Keratinocyte (primary cell): ENCODE results near the gene RNF41. TPM values are rescaled to one million over a fixed set of nuclear protein-coding genes. Genes with fewer than 3 reads are reported as not detected.

Experiments used
- DNase-seq: peaks from one replicate; pipeline ENCODE4 v3.0.0-alpha.2; 2011; ENCODE audit warnings: low read depth, missing footprints, low spot score
- FAIRE-seq: peaks from 2 replicates; lab custom pipeline; 2011; peaks lifted over from hg19 to GRCh38; lab: Jason Lieb, UNC
- H2AFZ ChIP-seq: 2 replicates; pipeline ENCODE4 v1.6.0; 2012; ENCODE audit warnings: low read length, control low read depth, inconsistent platforms; ENCODE audit not compliant: control insufficient read depth
- H3K27ac ChIP-seq: 2 replicates; pipeline ENCODE4 v1.5.1; 2011; ENCODE audit warnings: low read length; ENCODE audit not compliant: control insufficient read depth, insufficient read depth
- H3K27me3 ChIP-seq: 3 replicates; pipeline ENCODE4 v1.6.0; 2011; ENCODE audit warnings: low read length; ENCODE audit not compliant: control insufficient read depth, insufficient read depth; ENCODE audit errors: extremely low read depth
- H3K36me3 ChIP-seq, 2 experiments: 2 replicates in 1 of 2; 3 replicates in 1 of 2; pipeline ENCODE4 v1.5.1; 2011; ENCODE audit warnings: low read length in 2 of 2, mild to moderate bottlenecking in 1 of 2; ENCODE audit not compliant: control insufficient read depth in 2 of 2, insufficient read depth in 2 of 2; ENCODE audit errors: extremely low read depth in 1 of 2
- H3K4me1 ChIP-seq: 3 replicates; pipeline ENCODE4 v1.5.1; 2011; ENCODE audit warnings: low read length; ENCODE audit not compliant: control insufficient read depth, insufficient read depth; ENCODE audit errors: extremely low read depth
- H3K4me2 ChIP-seq: 3 replicates; pipeline ENCODE4 v1.6.0; 2011; ENCODE audit warnings: low read depth, low read length; ENCODE audit not compliant: control insufficient read depth, insufficient read depth; ENCODE audit errors: extremely low read depth
- H3K4me3 ChIP-seq, 3 experiments: fragments of 200-600 bp in 1 of 3; sonication (generic) in 1 of 3; 2 replicates in 2 of 3; 3 replicates in 1 of 3; pipeline ENCODE4 v1.5.1; 2011 to 2016; ENCODE audit warnings: low read length in 3 of 3, mild to moderate bottlenecking in 3 of 3, control low read depth in 2 of 3, inconsistent platforms in 1 of 3, low read depth in 1 of 3, mixed read lengths in 1 of 3, mixed run types in 1 of 3, moderate library complexity in 1 of 3; ENCODE audit not compliant: control insufficient read depth in 2 of 3, insufficient read depth in 2 of 3; ENCODE audit errors: extremely low read depth in 1 of 3
- H3K79me2 ChIP-seq: 2 replicates; pipeline ENCODE4 v1.6.0; 2012; ENCODE audit warnings: low read length; ENCODE audit not compliant: control insufficient read depth, insufficient read depth
- H3K9ac ChIP-seq: 3 replicates; pipeline ENCODE4 v1.6.0; 2011; ENCODE audit warnings: low read length; ENCODE audit not compliant: control insufficient read depth, insufficient read depth; ENCODE audit errors: extremely low read depth
- H3K9me1 ChIP-seq: 3 replicates; pipeline ENCODE4 v1.6.0; 2011; ENCODE audit warnings: low read length; ENCODE audit not compliant: control insufficient read depth, insufficient read depth; ENCODE audit errors: extremely low read depth
- H3K9me3 ChIP-seq: 2 replicates; pipeline ENCODE4 v1.5.1; 2012; ENCODE audit warnings: low read depth, low read length; ENCODE audit not compliant: control insufficient read depth
- H4K20me1 ChIP-seq: 3 replicates; pipeline ENCODE4 v1.6.0; 2011; ENCODE audit warnings: low read length; ENCODE audit not compliant: control insufficient read depth, insufficient read depth; ENCODE audit errors: extremely low read depth
- EZH2 ChIP-seq: IDR thresholded peaks from one replicate; pipeline ENCODE4 v1.6.1; 2012; ENCODE audit warnings: inconsistent platforms, mild to moderate bottlenecking, low read length, moderate library complexity
- dilution Hi-C: fragments of 300-500 bp; cut with MboI; formaldehyde crosslinking; loops from one replicate; pipeline ENCODE4 v1.7.0; 2020; ENCODE audit warnings: low sequenced_read_pairs; ENCODE audit not compliant: extremely low pct_ligation_motif_present
- polyA plus RNA-seq, 5 experiments: library from polyadenylated mRNA; depleted of rRNA in 3 of 5; stranded (reverse) in 3 of 5; stranded (forward) in 1 of 5; unstranded in 1 of 5; fragments of >200 nt; gene quantifications; 1 replicate in 1 of 5; 2 replicates in 3 of 5; 3 replicates in 1 of 5; pipeline versions ENCODE4 v1.2.1 to v1.2.3, GENCODE V29; 2011 to 2012; ENCODE audit warnings: missing spikeins in 2 of 5, low read depth in 1 of 5, low replicate concordance in 1 of 5
- TF ChIP-seq, protein P1 (sequence below), 3 experiments: IDR thresholded peaks in 1 of 3; conservative IDR thresholded peaks in 1 of 3; optimal IDR thresholded peaks in 1 of 3; 2 replicates in 2 of 3; 3 replicates in 1 of 3; pipeline versions ENCODE3 to v1.5.1; 2011; ENCODE audit warnings: low read length in 3 of 3, mild to moderate bottlenecking in 3 of 3, moderate library complexity in 2 of 3, control low read depth in 1 of 3, inconsistent platforms in 1 of 3; ENCODE audit not compliant: insufficient read depth in 2 of 3; ENCODE audit errors: extremely low read depth in 1 of 3

The RNF41 gene
- polyA plus RNA-seq, 1 donor (not counting 4 experiments of a cell fraction or from before 2014, with no cell fraction given), result 42.2 TPM

DNA sequence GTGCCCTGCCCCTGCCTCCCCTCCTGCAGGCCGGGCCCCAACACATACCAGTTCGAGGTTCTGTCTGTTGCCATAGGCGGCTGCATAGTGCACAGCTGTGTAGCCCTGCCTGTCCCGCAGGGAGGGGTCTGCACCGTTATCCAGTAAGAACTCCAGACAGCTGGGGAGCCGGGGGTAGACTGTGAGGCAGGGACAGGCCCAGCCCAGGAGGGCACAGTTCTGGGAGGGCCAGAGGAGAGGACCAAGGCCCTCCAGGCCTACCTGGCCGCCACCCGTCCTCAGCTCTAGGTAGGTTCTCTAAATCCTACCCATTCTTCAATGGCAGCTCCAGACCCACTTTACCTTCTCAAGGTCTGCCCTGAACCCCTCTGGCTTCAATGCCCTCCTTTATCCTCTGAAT is 27.0 kb upstream of the RNF41 start:
- H3K79me2 ChIP-seq, result peaks cover 20% of the 10 kb centered on the region
- no peaks in the 10 kb centered on the region for H4K20me1 ChIP-seq
- no peak for FAIRE-seq
- H3K27ac ChIP-seq, result no peak overlapping the region
- no peaks in the 10 kb centered on the region for H3K27me3 ChIP-seq
- H3K9ac ChIP-seq, result no peak overlapping the region
- H3K4me2 ChIP-seq, result no peak overlapping the region
- dilution Hi-C loops, result no loop called here
- H3K4me1 ChIP-seq, result no peaks in the 10 kb centered on the region
- TF ChIP-seq, protein P1, sequence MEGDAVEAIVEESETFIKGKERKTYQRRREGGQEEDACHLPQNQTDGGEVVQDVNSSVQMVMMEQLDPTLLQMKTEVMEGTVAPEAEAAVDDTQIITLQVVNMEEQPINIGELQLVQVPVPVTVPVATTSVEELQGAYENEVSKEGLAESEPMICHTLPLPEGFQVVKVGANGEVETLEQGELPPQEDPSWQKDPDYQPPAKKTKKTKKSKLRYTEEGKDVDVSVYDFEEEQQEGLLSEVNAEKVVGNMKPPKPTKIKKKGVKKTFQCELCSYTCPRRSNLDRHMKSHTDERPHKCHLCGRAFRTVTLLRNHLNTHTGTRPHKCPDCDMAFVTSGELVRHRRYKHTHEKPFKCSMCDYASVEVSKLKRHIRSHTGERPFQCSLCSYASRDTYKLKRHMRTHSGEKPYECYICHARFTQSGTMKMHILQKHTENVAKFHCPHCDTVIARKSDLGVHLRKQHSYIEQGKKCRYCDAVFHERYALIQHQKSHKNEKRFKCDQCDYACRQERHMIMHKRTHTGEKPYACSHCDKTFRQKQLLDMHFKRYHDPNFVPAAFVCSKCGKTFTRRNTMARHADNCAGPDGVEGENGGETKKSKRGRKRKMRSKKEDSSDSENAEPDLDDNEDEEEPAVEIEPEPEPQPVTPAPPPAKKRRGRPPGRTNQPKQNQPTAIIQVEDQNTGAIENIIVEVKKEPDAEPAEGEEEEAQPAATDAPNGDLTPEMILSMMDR (optimal IDR thresholded peaks at IDR 0.05 in 1 of 3, IDR thresholded peaks at IDR 0.05 in 1 of 3, conservative IDR thresholded peaks at IDR 0.05 in 1 of 3; ENCODE audit: extremely low read depth in 1 of 3, insufficient read depth in 2 of 3, low read length in 3 of 3), result no peak
- no peak for TF ChIP-seq EZH2
- no peak for DNase-seq
- H3K4me3 ChIP-seq, result no peak overlapping the region
- H2AFZ ChIP-seq, result no peak overlapping the region
- no peaks in the 10 kb centered on the region for H3K9me3 ChIP-seq
- H3K9me1 ChIP-seq, result no peaks in the 10 kb centered on the region
- peaks cover 54 to 55% of the 10 kb centered on the region in 2 experiments for H3K36me3 ChIP-seq

DNA sequence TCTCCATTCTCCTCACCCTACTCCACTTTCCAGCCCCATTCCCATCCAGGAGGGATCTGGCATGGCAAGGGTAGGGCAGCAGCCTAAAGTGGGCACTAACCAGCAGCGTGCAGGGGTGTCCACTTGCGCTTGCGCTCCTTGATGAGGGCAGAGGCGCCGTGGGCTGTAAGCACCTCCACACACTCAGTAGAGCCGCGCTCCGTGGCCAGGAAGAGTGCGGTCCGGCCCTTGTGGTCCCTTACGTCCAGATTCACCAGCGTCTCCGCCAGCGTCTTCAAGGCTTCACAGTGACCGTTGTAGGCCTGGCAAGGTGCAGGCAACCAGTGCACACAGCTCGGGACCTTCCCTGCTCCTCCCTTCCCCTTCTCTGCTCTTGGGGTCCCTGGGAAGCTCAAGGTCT is 26.2 kb upstream of the RNF41 start:
- Histone ChIP-seq H2AFZ (no peak overlapping the region), H3K9ac (no peak overlapping the region), H3K4me1 (no peaks in the 10 kb centered on the region), H3K4me2 (no peak overlapping the region), H3K79me2 (peaks cover 13% of the 10 kb centered on the region), H3K27me3 (no peaks in the 10 kb centered on the region), H3K27ac (no peak overlapping the region), H3K9me1 (no peaks in the 10 kb centered on the region), H4K20me1 (no peaks in the 10 kb centered on the region), H3K36me3 (peaks cover 48 to 54% of the 10 kb centered on the region in 2 experiments), H3K9me3 (no peaks in the 10 kb centered on the region), H3K4me3 (no peak overlapping the region)
- TF ChIP-seq EZH2, result no peak
- TF ChIP-seq, protein P1 (optimal IDR thresholded peaks at IDR 0.05 in 1 of 3, IDR thresholded peaks at IDR 0.05 in 1 of 3, conservative IDR thresholded peaks at IDR 0.05 in 1 of 3; ENCODE audit: extremely low read depth in 1 of 3, insufficient read depth in 2 of 3, low read length in 3 of 3), result no peak
- no peak for FAIRE-seq
- no peak for DNase-seq
- dilution Hi-C loops, result no loop called here
